Adipocyte (in vitro differentiated cells): ENCODE results near the gene KXD1.
"Not testable (repeated sequence)": the region's sequence is repeated elsewhere in the genome, so short reads cannot be mapped to it uniquely, and the experiment has no call there.

Experiments
- DNase-seq: peaks from one replicate; pipeline ENCODE4 v3.0.0-alpha.2; 2015; ENCODE audit warnings: low read depth
- H3K27me3 ChIP-seq: replicated peaks from 2 replicates; pipeline ENCODE4 v1.7.0; 2013; ENCODE audit warnings: mild to moderate bottlenecking, low read length, moderate library complexity; ENCODE audit not compliant: control insufficient read depth, insufficient read depth
- H3K36me3 ChIP-seq: 2 replicates; pipeline ENCODE4 v1.7.0; 2013; ENCODE audit warnings: low read length, mild to moderate bottlenecking, moderate library complexity; ENCODE audit not compliant: control insufficient read depth, insufficient read depth, severe bottlenecking
- H3K4me1 ChIP-seq: 2 replicates; pipeline ENCODE4 v1.7.0; 2013; ENCODE audit warnings: mild to moderate bottlenecking, low read length, moderate library complexity; ENCODE audit not compliant: control insufficient read depth, insufficient read depth
- H3K4me3 ChIP-seq: 2 replicates; pipeline ENCODE4 v1.7.0; 2013; ENCODE audit warnings: mild to moderate bottlenecking, low read length, moderate library complexity
- H3K9ac ChIP-seq: 2 replicates; pipeline ENCODE4 v1.7.0; 2013; ENCODE audit warnings: mild to moderate bottlenecking, low read length, moderate library complexity
- H3K9me3 ChIP-seq: 2 replicates; pipeline ENCODE4 v1.7.0; 2013; ENCODE audit warnings: mild to moderate bottlenecking, low read length, moderate library complexity; ENCODE audit not compliant: control insufficient read depth

The KXD1 gene

GRCh38 chr19:18538115-18538514, 19.6 kb upstream of the KXD1 start:
- H3K9me3 ChIP-seq = no peaks in the 10 kb centered on the region
- DNase-seq = no peak
- H3K36me3 ChIP-seq = peaks cover 46% of the 10 kb centered on the region
- peaks cover 11% of the 10 kb centered on the region for H3K4me1 ChIP-seq
- H3K9ac ChIP-seq = no peak overlapping the region
- no peak overlapping the region for H3K4me3 ChIP-seq
- H3K27me3 ChIP-seq = no peaks in the 10 kb centered on the region

DNA sequence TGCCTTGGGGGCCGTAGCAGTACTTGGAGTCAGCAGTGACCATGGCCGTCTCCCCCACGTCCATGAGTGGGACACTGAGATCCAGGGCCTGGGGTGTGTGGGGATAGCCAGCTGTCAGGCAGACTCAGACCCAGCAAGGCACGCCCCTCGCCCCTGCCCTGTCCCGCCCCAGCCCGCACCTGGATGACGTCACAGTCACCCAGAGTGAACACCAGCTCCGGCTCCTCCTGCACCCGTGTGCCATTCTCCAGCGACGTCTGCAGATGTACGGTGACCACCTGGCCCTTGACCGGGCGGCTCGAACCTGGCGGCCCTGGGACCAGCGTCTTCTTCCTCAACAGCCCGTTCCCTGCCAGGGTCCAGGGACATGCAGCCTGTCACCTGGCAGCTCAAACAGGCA, 18.3 kb upstream of the KXD1 start:
- no peak overlapping the region for H3K9ac ChIP-seq
- DNase-seq = no peak
- peaks cover 18% of the 10 kb centered on the region for H3K4me1 ChIP-seq
- no peak overlapping the region for H3K4me3 ChIP-seq
- H3K36me3 ChIP-seq = peaks cover 46% of the 10 kb centered on the region
- H3K27me3 ChIP-seq = no peaks in the 10 kb centered on the region
- H3K9me3 ChIP-seq = no peaks in the 10 kb centered on the region

GRCh38 chr19:18540200-18540599, 17.5 kb upstream of the KXD1 start:
- Histone ChIP-seq H3K36me3 (peaks cover 46% of the 10 kb centered on the region), H3K4me1 (peaks cover 19% of the 10 kb centered on the region)
- not testable (repeated sequence) for H3K27me3 ChIP-seq, DNase-seq, H3K9ac ChIP-seq, H3K4me3 ChIP-seq, H3K9me3 ChIP-seq

- Histone ChIP-seq H3K9me3 (no peaks in the 10 kb centered on the region), H3K4me1 (peaks cover 19% of the 10 kb centered on the region), H3K27me3 (no peaks in the 10 kb centered on the region), H3K9ac (peak overlapping the region; percentile 91), H3K36me3 (peaks cover 38% of the 10 kb centered on the region), H3K4me3 (no peak overlapping the region)
- no peak for DNase-seq
Observed at GRCh38 chr19:18541258-18541991, 16.2 kb upstream of the KXD1 start.

DNA sequence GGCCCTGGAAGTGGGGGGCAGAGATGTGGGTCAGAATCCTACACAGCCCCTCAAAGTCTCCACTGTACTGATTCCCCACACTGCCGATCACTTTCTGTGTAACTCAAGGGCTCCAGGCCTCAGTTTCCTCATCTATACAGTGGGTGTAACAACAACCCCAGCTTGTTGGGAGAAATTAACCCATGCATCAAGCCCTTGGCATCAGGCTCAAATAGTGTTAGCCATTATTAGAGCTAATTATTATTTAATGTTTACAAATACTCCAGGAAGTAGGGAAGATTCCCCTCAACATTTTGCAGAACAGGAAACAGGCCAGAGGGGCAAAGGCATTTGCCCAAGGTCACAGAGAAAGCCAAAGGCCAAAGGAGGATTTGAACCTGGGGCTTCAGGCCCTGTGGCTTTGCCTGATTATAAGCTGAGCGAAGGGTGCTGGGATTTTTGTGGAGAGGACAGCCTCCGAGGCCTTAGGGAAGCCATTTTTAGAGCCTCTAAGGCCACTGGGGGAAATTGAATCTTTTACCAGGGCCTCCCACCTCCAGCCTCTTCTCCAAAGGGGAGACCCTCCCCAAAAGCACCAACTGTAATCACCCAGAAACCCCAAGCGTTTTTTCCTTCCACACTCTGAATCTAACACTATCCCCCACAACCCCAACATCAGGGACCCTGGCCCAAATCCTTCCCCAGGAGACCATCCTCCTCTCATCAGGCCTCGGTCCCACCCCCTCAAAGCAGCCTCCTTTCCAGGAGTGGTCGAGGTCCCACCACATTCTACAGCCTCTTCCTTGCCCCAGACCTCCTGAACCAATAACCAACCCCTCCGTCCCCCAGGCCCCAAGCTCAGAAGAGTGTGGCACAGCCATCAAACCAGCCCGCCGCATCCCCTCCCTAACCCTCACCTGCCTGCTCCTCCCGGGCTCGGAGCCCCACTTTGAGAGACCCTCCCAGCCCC, 15.4 kb upstream of the KXD1 start:
- peak; percentile 16 for DNase-seq
- Histone ChIP-seq H3K4me3 (peak overlapping the region; percentile 89), H3K9me3 (no peaks in the 10 kb centered on the region), H3K9ac (peak overlapping the region; percentile 91), H3K27me3 (no peaks in the 10 kb centered on the region), H3K36me3 (peaks cover 32% of the 10 kb centered on the region), H3K4me1 (peaks cover 19% of the 10 kb centered on the region)

DNA sequence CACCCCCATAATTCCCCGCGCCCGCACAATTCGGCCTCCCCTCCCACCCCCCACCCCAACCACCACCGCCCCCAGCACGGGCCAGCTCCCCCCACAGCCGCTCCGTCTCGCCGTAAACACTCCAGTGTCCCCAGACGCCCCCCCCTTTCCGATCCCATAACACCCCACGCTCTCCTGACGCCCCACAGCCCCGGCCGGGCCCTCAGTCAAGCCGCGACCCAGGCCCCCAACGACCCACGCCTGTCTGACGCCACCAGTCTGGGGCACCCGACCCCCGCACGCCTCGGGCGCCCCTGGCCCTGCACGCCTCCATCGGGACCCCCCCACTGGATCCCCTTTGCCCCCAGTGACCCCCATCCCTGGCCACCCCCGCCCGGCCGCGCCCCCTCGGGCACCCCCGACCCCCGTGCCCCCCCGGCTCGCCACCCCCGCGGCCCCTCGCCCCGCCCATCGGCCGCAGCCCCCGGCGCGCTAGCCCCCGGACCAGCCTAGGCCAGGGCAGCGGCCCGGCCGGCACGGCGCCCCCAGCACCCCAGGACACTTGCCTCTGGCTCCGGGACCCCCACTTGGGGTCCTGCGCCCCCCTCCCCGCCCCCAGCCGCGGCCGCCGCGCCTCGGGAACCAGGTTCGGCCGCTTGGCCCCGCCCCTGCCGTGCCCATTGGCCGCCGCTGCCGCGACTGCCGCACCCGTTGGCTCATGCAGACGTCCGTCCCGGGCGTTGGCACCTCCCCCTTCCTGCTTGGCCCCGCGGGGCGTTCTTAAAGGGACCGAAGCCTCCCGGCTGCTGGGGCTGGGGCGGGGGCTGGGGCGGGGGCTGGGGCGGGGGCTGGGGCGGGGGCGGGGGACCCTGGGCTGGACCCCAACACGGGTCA, 14.5 kb upstream of the KXD1 start, which contains the start of gene FKBP8:
FKBP8 (minus strand) TSS at position 633 of the 873 bp plus-strand sequence. CDS start 1,603 bp downstream, outside the sequence.
- peaks cover 22% of the 10 kb centered on the region for H3K36me3 ChIP-seq
- no peaks in the 10 kb centered on the region for H3K9me3 ChIP-seq
- H3K27me3 ChIP-seq = no peaks in the 10 kb centered on the region
- H3K4me1 ChIP-seq = peaks cover 19% of the 10 kb centered on the region
- DNase-seq = peak; percentile 97
- peak within 1 kb of the TSS; percentile 89 for H3K4me3 ChIP-seq
- H3K9ac ChIP-seq = peak within 1 kb of the TSS; percentile 91

GRCh38 chr19:18543814-18544475, 13.7 kb upstream of the KXD1 start:
- H3K4me3 ChIP-seq = peak overlapping the region; percentile 71
- no peaks in the 10 kb centered on the region for H3K27me3 ChIP-seq
- peaks cover 21% of the 10 kb centered on the region for H3K36me3 ChIP-seq
- H3K9me3 ChIP-seq = no peaks in the 10 kb centered on the region
- peak overlapping the region; percentile 73 for H3K9ac ChIP-seq
- H3K4me1 ChIP-seq = peaks cover 19% of the 10 kb centered on the region
- peak; percentile 57 for DNase-seq

DNA sequence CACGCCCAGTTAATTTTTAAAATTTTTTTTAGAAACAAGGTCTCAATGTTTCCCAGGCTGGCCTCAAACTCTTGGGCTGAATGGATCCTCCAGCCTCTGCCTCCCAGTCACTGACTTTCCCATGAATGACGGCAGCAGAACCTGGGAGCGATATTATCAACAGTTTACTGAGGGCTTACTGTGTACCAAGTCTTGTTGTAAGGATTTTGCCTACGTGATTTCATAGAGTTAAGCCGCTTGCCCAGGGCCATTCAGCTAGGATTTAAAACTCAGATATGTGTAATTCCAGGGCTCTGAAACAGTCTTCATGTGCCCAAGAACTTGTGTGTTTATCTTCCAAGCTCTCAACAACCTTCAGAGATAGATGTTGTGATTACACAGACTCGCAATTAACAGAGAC, 6.0 kb upstream of the KXD1 start:
- Histone ChIP-seq H3K36me3 (no peaks in the 10 kb centered on the region), H3K27me3 (no peaks in the 10 kb centered on the region), H3K9ac (no peak overlapping the region), H3K4me3 (no peak overlapping the region), H3K9me3 (no peaks in the 10 kb centered on the region), H3K4me1 (no peaks in the 10 kb centered on the region)
- DNase-seq = no peak

DNA sequence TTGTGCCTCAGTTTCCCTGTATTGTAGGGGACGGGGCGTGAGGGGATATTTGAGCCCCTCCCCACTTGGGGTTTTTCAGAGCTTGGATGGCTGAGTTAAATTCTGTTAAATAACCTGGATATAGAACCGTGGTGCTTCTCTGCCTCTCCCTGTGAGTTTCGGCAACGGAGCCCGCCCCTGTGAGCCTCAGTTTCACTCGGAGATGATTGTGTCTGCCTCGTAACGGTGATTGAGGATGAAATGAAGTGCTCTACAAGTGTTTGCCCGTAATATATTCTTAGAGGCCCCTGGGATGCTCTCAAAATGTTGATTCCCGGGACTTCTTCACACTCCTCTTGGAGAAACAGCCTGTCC, 509 bp downstream of the KXD1 start:
- Histone ChIP-seq H3K36me3 (peaks cover 8% of the 10 kb centered on the region), H3K9ac (peak overlapping the region; percentile 98), H3K9me3 (no peaks in the 10 kb centered on the region), H3K27me3 (no peaks in the 10 kb centered on the region), H3K4me1 (peaks cover 19% of the 10 kb centered on the region), H3K4me3 (peak overlapping the region; percentile 99)
- peak; percentile 38 for DNase-seq

GRCh38 chr19:18558604-18559003, 934 bp downstream of the KXD1 start:
- peaks cover 19% of the 10 kb centered on the region for H3K4me1 ChIP-seq
- H3K9ac ChIP-seq = peak overlapping the region; percentile 98
- peak overlapping the region; percentile 99 for H3K4me3 ChIP-seq
- no peaks in the 10 kb centered on the region for H3K9me3 ChIP-seq
- peaks cover 10% of the 10 kb centered on the region for H3K36me3 ChIP-seq
- DNase-seq = no peak
- H3K27me3 ChIP-seq = no peaks in the 10 kb centered on the region
